NCI-H748 (cell line): ENCODE results near the gene SKI.

Source experiments
- DNase-seq: peaks from one replicate; lab custom pipeline; 2025; ENCODE audit not compliant: unreplicated experiment; lab: John Stamatoyannopoulos, UW

Gene SKI

GRCh38 chr1:2229911-2230731 lies 2.0 kb downstream of the SKI start:
- DNase-seq, result no peak

GRCh38 chr1:2230781-2231531 lies 2.8 kb downstream of the SKI start:
- DNase-seq, result no peak

GRCh38 chr1:2231532-2232254 lies 3.6 kb downstream of the SKI start:
- peak; percentile 42 for DNase-seq

GRCh38 chr1:2232255-2232915 lies 4.3 kb downstream of the SKI start:
- DNase-seq, result no peak

GRCh38 chr1:2232916-2233438 lies 4.9 kb downstream of the SKI start:
- no peak for DNase-seq

- no peak for DNase-seq
These were observed 5.3 kb downstream of the SKI start for GRCh38 chr1:2233468-2233867.

- no peak for DNase-seq
These were observed 6.1 kb downstream of the SKI start for GRCh38 chr1:2233997-2234761.

GRCh38 chr1:2234762-2235113 lies 6.6 kb downstream of the SKI start:
- DNase-seq, result no peak

- DNase-seq, result no peak
These were observed 7.3 kb downstream of the SKI start for GRCh38 chr1:2235300-2235998.

- no peak for DNase-seq
These were observed 8.9 kb downstream of the SKI start for GRCh38 chr1:2236695-2237677.

- no peak for DNase-seq
These were observed 9.7 kb downstream of the SKI start for GRCh38 chr1:2237773-2238172.

GRCh38 chr1:2238361-2239012 lies 10.4 kb downstream of the SKI start:
- DNase-seq, result no peak

GRCh38 chr1:2239013-2239370 lies 10.9 kb downstream of the SKI start:
- no peak for DNase-seq

- no peak for DNase-seq
These were observed 11.4 kb downstream of the SKI start for GRCh38 chr1:2239384-2239985.

GRCh38 chr1:2240270-2241156 lies 12.4 kb downstream of the SKI start:
- no peak for DNase-seq

- no peak for DNase-seq
These were observed 13.7 kb downstream of the SKI start for GRCh38 chr1:2241820-2242219.
